NOMO-1 (cell line): ENCODE data around the gene EIF6.

Source experiments
- DNase-seq, 2 experiments: peaks; one replicate each; lab custom pipeline; 2025; ENCODE audit not compliant: unreplicated experiment in 2 of 2; lab: John Stamatoyannopoulos, UW

The EIF6 gene

DNA sequence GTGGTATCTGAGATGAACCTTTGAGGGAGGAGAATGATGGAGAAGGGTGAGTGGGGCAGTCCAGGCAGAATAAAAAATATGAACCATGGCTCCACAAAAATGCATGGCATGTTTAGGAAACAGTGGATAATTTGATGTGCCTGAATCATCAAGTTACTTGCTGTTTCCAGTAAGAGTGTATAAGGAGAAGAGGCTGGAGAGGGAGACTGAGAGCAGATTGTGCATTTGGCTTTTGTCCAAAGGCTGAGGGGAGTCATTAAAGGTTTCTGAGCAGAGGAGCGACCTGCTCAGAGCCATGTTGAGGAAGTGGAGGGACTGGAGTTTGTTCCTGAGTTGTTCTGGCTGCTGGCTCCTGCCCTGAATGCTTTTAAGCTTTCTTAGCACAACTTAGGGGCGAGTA, 52.0 kb downstream of the EIF6 start:
- no peak for DNase-seq
